Umbilical cord (tissue), 2 donors: ENCODE data around the gene NT5C1A. TPM values are rescaled to one million over a fixed set of nuclear protein-coding genes. Genes with fewer than 3 reads are reported as not detected.

Experiments used
- DNase-seq: peaks from one replicate; pipeline ENCODE4 v3.0.0-alpha.2; 2015; ENCODE audit warnings: low spot score
- total RNA-seq: library from RNA; depleted of rRNA; stranded (reverse); fragments of >200 nt; gene quantifications from one replicate; pipeline ENCODE4 v1.2.3, GENCODE V29; 2014; ENCODE audit warnings: low replicate concordance; ENCODE audit not compliant: insufficient read depth

Gene NT5C1A
- total RNA-seq, 1 donor from 2014 or later, result 2.9 TPM

DNA sequence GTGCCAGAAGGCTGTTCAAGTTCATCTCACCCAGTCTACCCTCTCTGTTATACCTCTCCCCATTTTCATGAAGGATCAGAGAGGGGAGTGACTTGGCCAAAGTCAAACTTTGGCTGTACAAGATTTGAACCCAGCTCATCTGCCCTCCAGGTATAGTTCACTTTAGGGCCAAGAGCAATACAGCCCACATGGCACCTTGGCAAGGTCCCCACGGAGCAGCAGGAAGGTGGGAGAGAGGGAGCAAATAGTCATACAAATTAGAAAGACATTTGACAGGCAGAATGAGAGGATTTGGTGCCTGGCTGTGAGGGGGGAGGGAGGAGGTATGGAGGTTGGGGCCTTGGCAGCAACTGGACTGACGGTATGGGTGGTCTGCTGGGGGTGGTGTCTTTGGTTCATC lies 18.3 kb upstream of the NT5C1A start:
- no peak for DNase-seq

- no peak for DNase-seq
These were observed 17.7 kb upstream of the NT5C1A start for GRCh38 chr1:39689635-39690034.

GRCh38 chr1:39689214-39689613 lies 17.3 kb upstream of the NT5C1A start:
- DNase-seq, result no peak

DNA sequence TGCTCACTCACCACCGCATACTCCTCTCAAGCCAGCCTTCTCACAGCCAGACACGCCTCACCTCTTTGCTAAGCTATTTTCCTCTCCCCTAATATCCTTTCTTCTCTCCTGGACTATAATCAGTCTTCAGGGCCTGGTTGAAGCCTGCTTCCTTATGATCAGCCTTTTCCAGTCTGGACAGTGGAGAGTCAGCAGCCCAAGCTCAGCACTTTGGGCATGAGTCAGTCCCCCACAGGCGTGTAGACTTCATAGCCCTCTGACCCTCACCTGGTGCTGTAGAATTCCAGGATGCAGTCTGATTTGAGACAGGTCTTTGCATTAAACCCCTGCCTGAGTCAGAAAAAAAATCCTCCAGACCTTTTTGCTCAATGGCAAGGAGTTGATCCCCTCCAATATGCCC lies 16.8 kb upstream of the NT5C1A start:
- no peak for DNase-seq

DNA sequence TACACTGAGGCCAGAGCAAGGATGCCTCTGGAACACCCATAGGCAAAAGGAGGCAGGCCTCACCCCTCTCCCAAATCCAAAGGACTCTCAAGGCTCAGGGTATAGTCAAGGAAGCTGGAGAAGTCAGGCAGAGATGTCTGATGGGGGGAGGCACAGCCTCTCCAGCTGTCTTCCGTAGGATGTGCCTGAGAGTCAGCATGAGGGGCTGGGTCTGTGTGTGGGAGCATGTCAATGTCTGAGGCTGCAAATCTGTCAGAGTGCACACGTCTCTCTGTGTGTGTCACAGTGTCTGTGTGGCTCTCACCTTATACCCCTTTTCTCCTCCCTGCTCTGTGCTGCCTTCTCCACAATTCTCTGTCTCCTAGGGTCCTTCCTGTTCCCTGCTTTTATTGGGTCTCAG lies 15.3 kb upstream of the NT5C1A start:
- DNase-seq, result no peak

- no peak for DNase-seq
These were observed 13.2 kb upstream of the NT5C1A start for GRCh38 chr1:39685071-39685470.

- no peak for DNase-seq
These were observed 12.4 kb upstream of the NT5C1A start for GRCh38 chr1:39684313-39684664.

DNA sequence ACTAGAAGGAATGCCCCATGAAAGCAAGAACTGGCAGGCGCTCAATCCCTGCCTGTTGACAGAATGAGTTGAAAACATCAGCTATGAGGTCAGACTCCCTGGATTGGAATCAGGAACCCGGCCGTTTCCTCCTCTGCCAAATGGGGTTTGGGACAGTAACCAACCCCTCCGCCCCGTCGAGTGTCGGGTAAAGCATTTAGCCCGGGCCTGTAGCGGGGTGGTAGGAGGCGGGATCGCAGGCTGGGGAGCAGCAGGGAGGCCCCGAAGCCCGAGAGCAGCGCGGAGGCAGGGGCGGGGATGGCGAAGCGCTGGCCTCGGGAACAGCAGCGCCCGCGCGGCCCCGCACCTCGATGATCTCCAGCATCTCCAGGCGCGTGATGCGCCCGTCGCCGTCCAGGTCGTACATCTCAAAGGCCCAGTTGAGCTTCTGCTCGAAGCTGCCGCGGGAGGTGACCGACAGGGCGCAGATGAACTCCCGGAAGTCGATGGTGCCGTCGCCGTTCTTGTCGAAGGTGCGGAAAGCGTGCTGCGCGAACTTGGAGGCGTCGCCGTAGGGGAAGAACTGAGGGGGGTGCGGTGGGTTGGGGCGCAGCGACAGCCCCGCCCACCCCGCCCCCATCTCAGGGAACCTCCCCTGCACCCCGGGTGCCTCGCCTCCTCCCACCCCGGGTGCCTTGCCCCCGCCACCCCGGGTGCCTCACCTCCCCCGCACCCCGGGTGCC lies 11.8 kb upstream of the NT5C1A start:
- DNase-seq, result no peak

GRCh38 chr1:39681999-39682398 lies 10.1 kb upstream of the NT5C1A start:
- DNase-seq, result no peak

GRCh38 chr1:39681294-39681693 lies 9.4 kb upstream of the NT5C1A start:
- no peak for DNase-seq

DNA sequence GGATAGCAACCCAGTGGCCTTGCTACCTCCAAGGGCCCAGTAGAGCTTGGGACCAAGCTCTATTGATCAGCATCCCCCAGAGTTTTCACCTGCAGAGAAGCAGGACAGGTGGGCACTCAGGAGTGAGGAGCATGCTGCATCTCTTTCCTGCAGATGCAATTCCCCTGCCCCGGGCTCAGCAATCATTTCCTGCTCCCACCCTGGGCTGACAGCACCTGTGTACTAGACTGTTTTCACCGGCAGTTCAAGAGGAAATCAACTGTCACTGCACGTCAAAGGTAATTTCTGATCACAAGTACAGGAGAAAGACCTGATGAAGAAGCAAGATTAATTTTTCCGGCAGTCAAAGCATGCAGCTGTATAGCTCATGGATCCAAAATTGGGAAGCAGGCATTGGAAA lies 8.8 kb upstream of the NT5C1A start:
- no peak for DNase-seq

DNA sequence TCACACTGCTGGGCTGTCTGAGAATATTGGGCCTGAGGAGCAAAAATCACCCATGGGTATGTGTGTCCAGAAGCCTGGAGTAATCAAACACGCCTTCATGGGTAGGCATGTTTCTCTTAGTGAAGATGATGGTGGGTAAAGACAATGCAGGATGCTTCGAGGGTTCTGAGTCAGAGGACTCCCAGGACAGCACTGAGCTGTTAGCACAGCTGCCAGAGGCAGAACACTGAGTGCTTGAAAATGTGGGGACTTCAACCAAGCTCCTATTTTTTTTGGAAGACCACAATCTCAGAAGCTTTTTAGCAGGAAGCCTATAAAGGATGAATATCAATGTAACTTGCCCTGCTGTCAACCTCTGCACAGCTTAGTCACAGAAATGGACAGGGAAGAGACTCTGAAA lies 7.9 kb upstream of the NT5C1A start:
- DNase-seq, result no peak

GRCh38 chr1:39678889-39679288 lies 7.0 kb upstream of the NT5C1A start:
- DNase-seq, result no peak

DNA sequence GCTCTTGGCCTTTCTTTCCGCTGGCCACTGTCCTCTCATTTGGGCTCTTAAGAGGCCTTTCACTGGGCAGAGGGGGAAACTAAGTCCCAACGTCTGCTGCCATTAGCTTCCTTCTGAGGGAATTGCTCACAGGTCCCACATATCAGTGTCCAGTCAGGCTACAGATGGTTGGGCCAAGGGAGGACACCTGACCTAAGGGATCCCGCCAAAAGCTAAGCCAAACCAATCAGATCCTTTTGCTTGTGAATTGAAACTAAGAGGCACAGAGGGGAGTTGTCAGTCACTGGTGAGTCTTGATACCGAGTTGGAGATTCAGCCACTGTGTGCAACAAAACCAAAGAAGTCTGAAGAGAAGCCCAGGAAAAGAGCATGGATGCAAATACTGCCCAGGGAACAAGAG lies 5.7 kb upstream of the NT5C1A start:
- no peak for DNase-seq

DNA sequence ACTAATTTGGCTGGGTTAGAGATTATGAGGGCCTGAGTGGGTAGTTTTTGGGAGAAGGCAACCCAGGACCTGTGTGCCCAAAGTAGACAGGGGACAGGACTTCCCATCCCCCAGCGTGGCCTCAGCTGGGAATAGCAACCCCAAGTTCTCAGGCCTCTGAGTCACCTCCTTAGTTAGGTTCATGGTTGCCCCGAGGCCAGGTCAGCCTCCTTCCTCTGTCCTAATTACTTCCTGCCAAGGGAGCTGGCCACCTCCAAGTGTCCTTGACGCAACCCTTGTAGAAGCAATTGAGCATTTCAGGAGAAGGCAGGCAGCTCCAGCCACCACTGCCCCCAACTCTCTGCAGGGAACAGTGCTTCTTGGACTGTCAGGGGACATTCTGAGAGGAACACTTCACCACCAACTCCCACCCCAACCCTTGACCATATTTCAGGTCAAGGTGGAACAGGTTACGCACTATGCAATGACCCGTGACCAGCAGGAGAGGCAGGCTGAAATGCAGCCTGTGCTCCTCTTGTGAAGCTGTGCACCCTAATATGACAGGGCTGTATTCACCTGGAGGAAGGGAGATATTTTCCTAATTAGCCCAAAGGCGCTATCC lies 5.1 kb upstream of the NT5C1A start:
- no peak for DNase-seq

- DNase-seq, result no peak
These were observed 3.3 kb upstream of the NT5C1A start for GRCh38 chr1:39675220-39675619.

DNA sequence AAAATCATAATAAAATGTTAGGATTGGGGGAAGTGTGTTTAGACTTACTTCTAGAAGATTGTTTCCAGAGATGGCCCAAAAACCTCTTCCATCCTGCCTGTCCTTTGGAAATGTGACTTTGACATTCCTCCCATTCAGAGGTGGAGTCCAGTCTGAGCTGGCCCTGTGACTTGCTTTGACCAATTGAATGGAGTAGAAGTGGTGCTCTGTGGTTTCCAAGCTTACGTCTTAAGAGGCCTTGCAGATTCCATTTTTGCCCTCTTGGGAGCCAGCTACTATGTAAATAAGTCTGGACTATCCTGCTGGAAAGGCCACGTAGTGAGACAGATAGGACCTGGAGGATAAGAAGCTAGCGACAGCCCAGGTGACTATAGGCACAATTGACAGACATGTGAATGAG lies 1.3 kb upstream of the NT5C1A start:
- no peak for DNase-seq

- no peak for DNase-seq
These were observed 642 bp upstream of the NT5C1A start for GRCh38 chr1:39672551-39672947.

GRCh38 chr1:39671433-39671792 lies 494 bp downstream of the NT5C1A start:
- DNase-seq, result peak; percentile 36

DNA sequence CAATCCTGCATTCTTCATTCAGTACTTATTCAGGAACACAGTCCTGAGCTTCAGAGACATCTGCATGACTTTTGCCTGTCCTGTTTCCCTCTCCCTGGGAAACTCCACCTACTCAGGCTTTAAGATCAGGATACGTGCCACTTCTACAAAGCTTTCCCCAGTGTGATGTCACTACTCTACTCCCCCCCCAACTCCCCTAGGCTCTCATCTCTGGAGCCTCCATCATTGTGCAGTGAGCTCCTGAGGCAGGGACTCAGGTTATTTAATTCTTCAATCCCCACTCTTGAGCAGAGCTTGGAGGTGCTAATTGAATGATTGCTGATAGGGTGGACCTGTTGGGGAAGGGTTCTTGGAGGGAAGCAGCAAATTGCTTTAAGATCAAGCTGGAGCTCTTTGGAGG lies 1.2 kb downstream of the NT5C1A start:
- no peak for DNase-seq

DNA sequence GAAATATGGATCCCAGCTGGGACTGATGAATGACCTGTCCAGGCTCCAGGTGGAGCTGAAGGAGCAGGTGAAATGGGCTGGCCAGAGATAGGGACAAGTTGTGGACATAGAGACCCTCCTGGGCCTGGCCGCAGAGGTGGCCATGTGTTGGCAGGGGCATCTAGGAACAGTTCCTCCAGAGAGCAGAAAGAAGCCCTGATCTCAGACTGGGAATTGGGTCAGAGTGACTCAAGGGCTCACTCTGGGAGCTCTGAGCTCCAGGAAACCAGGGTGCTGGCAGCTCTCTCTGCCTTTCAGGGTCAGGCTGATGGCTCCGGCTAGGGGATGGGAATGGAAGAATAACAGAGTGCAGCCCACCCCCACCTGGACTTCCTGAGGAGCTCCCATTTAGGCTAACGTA lies 3.0 kb downstream of the NT5C1A start:
- DNase-seq, result no peak

DNA sequence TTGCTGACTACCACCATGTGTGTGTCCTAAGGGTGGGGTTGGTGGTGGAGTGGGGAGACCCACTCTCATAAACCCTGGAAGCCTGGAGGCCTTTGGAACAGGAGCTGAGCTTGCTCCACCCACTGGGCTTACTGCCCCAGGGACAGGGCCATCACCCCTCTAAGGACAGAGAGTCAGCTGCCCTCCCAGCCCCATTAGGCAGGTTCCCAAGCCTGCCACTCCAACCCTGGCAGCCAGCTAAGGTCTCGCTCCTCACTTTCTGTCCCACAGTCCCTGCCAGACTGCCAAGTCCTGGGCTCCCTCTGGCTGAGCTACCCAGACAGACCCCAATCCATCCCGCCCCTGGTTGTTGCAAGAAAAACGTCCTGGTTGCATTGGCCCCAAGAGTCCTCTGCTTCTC lies 3.8 kb downstream of the NT5C1A start:
- DNase-seq, result no peak

- no peak for DNase-seq
These were observed 5.1 kb downstream of the NT5C1A start for GRCh38 chr1:39666772-39667171.

DNA sequence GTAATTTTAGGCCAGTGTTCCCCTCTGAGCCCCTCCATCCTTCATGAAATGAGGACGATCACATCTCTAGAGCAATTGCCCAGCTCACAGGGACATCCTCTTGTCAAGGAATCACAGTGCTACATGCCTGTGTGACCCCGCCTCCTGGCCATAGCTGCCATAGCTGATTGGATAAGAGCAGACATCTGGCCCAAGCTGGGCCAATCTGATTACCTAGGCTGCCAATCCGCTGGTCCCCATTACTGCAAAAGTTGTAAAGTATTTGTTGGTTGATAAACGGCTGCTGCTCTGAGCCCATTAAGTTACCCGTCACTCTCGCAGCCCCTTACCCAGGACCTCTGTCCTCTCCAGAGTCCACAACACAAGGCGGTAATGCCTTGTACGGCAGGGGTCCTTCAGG lies 8.3 kb downstream of the NT5C1A start:
- no peak for DNase-seq
